Measurements from ENCODE around the gene MYBPC2. TPM values are rescaled to one million over a fixed set of nuclear protein-coding genes. Genes with fewer than 3 reads are reported as not detected.
A peak's percentile ranks its signal among the peaks of the same experiment; 100 is the strongest.
"Not testable (repeated sequence)": the region's sequence is repeated elsewhere in the genome, so short reads cannot be mapped to it uniquely, and the experiment has no call there.

MYBPC2 gene
- polyA plus RNA-seq, 4 donors: 0.27 to 0.49 TPM; not detected in 2

GRCh38 chr19:50462970-50463369 lies 30.3 kb downstream of the MYBPC2 start:
- no peak overlapping the region for H3K27ac ChIP-seq (ENCODE audit: low read depth in 1 of 3, low read length in 2 of 3)
- no peaks in the 10 kb centered on the region for H3K36me3 ChIP-seq (ENCODE audit: control insufficient read depth in 3 of 3, insufficient read depth in 2 of 3, low read depth in 1 of 3, low read length in 3 of 3)
- H3K27me3 ChIP-seq (ENCODE audit: control insufficient read depth in 3 of 3, insufficient read depth in 3 of 3, low read length in 3 of 3): peaks cover 2 to 14% (median 3%) of the 10 kb centered on the region in 3 donors
- WGBS, 3 donors: 66 to 80% (median 76%) methylated on average over 7 of the region's 7 CpGs
- no peaks in the 10 kb centered on the region for H3K9me3 ChIP-seq (ENCODE audit: control insufficient read depth in 2 of 2, insufficient read depth in 1 of 2, low read depth in 1 of 2, low read length in 1 of 2)
- FAIRE-seq (no peak), DNase-seq (no peak)
- peaks cover 0 to 20% (median 8%) of the 10 kb centered on the region in 3 donors for H3K4me1 ChIP-seq (ENCODE audit: control insufficient read depth in 3 of 3, insufficient read depth in 2 of 3, low read depth in 1 of 3, low read length in 2 of 3)
- no peak overlapping the region for H3K4me3 ChIP-seq (ENCODE audit: low read depth in 1 of 3, low read length in 3 of 3)

DNA sequence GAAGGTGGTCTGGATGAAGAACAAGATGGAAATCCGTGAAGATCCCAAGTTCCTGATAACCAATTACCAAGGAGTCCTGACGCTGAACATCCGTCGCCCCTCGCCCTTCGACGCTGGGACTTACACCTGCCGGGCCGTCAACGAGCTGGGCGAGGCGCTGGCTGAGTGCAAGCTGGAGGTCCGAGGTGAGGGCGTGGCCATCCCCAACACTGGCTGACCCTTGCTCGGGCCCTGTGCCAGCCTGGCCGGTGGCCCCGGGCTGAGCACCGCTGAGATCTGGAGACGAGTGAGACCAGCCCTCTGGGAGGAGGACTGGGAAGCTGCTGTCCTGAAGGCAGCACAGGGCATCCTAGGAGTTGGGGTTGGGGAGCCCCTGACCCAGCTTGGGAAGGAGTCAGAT lies 31.7 kb downstream of the MYBPC2 start:
- Histone ChIP-seq H3K4me1 (ENCODE audit: control insufficient read depth in 3 of 3, insufficient read depth in 2 of 3, low read depth in 1 of 3, low read length in 2 of 3) (peaks cover 0 to 20% (median 8%) of the 10 kb centered on the region in 3 donors), H3K9me3 (ENCODE audit: control insufficient read depth in 2 of 2, insufficient read depth in 1 of 2, low read depth in 1 of 2, low read length in 1 of 2) (no peaks in the 10 kb centered on the region), H3K36me3 (ENCODE audit: control insufficient read depth in 3 of 3, insufficient read depth in 2 of 3, low read depth in 1 of 3, low read length in 3 of 3) (no peaks in the 10 kb centered on the region), H3K27ac (ENCODE audit: low read depth in 1 of 3, low read length in 2 of 3) (no peak overlapping the region), H3K27me3 (ENCODE audit: control insufficient read depth in 3 of 3, insufficient read depth in 3 of 3, low read length in 3 of 3) (peaks cover 0 to 7% (median 0%) of the 10 kb centered on the region in 3 donors), H3K4me3 (ENCODE audit: low read depth in 1 of 3, low read length in 3 of 3) (no peak overlapping the region)
- 25 to 68% (median 41%) methylated on average over 19 of the region's 19 CpGs for WGBS, 3 donors
- FAIRE-seq (no peak), DNase-seq (peak in 1 of 2 donors; percentile 15)

DNA sequence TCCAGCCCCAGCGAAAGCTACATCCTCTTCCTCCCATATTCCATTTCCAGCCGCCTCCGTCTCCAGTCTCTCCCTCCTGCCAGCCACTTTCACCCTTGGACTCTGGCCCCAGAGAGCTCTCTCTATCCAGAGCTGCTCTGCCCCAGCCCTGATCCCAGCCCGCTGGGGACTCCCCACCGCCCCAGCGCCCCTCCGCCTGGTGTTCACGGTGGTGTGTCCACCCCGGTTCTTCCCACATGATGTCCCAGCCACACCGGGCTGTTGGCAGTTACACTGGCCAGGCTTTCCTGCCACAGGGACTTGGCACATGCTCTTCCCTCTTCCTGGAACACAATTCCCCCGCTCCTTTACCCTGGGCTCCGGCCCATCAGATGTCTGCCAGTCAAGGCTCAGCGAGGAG lies 32.3 kb downstream of the MYBPC2 start:
- DNase-seq: peak; percentile 71 to 81
- Histone ChIP-seq H3K27me3 (ENCODE audit: control insufficient read depth in 3 of 3, insufficient read depth in 3 of 3, low read length in 3 of 3) (peaks cover 0 to 7% (median 0%) of the 10 kb centered on the region in 3 donors), H3K4me3 (ENCODE audit: low read depth in 1 of 3, low read length in 3 of 3) (no peak overlapping the region), H3K27ac (ENCODE audit: low read depth in 1 of 3, low read length in 2 of 3) (peak overlapping the region in 1 of 3 donors; percentile 21), H3K36me3 (ENCODE audit: control insufficient read depth in 3 of 3, insufficient read depth in 2 of 3, low read depth in 1 of 3, low read length in 3 of 3) (no peaks in the 10 kb centered on the region), H3K4me1 (ENCODE audit: control insufficient read depth in 3 of 3, insufficient read depth in 2 of 3, low read depth in 1 of 3, low read length in 2 of 3) (peaks cover 0 to 20% (median 8%) of the 10 kb centered on the region in 3 donors), H3K9me3 (ENCODE audit: control insufficient read depth in 2 of 2, insufficient read depth in 1 of 2, low read depth in 1 of 2, low read length in 1 of 2) (no peaks in the 10 kb centered on the region)
- FAIRE-seq: no peak
- WGBS, 3 donors: 23 to 70% (median 49%) methylated on average over 13 of the region's 13 CpGs

DNA sequence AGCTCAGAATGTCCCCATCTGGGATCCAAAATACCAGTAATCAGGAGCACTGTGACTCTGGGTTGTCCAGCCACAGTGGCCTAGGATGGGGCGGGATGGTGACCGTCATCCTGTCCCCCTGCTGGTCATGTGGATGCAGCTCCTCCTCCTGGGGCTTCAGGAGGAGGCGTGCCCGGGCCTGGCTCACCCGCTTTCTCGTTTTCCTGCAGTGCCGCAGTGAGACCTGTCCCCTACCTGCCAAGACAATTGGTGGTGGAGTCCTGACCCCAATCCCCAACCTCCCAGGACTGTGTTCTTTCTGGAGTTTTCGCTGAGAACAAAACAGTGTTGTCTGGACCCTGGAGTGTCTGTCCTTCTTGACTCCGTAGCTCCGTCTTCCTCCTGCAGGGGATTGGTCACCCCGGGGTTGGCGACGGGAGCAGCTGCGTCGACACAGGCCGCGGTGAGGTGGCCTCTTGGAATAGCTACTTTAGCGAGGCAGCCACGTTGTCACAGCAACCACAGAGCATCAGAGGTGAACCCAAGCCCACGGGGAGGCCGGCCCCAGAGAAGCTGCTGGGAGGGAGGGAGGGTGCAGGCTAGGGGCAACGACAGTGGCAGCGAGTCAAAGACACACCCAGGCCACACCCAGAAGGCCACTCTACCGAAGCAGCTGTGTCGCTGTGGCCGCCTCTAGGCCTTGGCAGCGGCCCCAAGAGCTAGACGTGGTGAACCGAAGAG lies 33.5 kb downstream of the MYBPC2 start:
- H3K4me1 ChIP-seq (ENCODE audit: control insufficient read depth in 3 of 3, insufficient read depth in 2 of 3, low read depth in 1 of 3, low read length in 2 of 3): peaks cover 0 to 20% (median 8%) of the 10 kb centered on the region in 3 donors
- WGBS, 3 donors: 26 to 46% (median 41%) methylated on average over 29 of the region's 29 CpGs
- no peaks in the 10 kb centered on the region for H3K27me3 ChIP-seq (ENCODE audit: control insufficient read depth in 3 of 3, insufficient read depth in 3 of 3, low read length in 3 of 3)
- no peaks in the 10 kb centered on the region for H3K9me3 ChIP-seq (ENCODE audit: control insufficient read depth in 2 of 2, insufficient read depth in 1 of 2, low read depth in 1 of 2, low read length in 1 of 2)
- H3K36me3 ChIP-seq (ENCODE audit: control insufficient read depth in 3 of 3, insufficient read depth in 2 of 3, low read depth in 1 of 3, low read length in 3 of 3): no peaks in the 10 kb centered on the region
- H3K4me3 ChIP-seq (ENCODE audit: low read depth in 1 of 3, low read length in 3 of 3): no peak overlapping the region
- FAIRE-seq (no peak), DNase-seq (peak in 1 of 2 donors; percentile 50)
- peak overlapping the region in 2 of 3 donors; percentile 21 to 50 for H3K27ac ChIP-seq (ENCODE audit: low read depth in 1 of 3, low read length in 2 of 3)

GRCh38 chr19:50466706-50467039 lies 34.0 kb downstream of the MYBPC2 start:
- H3K9me3 ChIP-seq (ENCODE audit: control insufficient read depth in 2 of 2, insufficient read depth in 1 of 2, low read depth in 1 of 2, low read length in 1 of 2): no peaks in the 10 kb centered on the region
- no peak overlapping the region for H3K4me3 ChIP-seq (ENCODE audit: low read depth in 1 of 3, low read length in 3 of 3)
- no peaks in the 10 kb centered on the region for H3K27me3 ChIP-seq (ENCODE audit: control insufficient read depth in 3 of 3, insufficient read depth in 3 of 3, low read length in 3 of 3)
- peaks cover 0 to 20% (median 8%) of the 10 kb centered on the region in 3 donors for H3K4me1 ChIP-seq (ENCODE audit: control insufficient read depth in 3 of 3, insufficient read depth in 2 of 3, low read depth in 1 of 3, low read length in 2 of 3)
- peak overlapping the region in 2 of 3 donors; percentile 21 to 50 for H3K27ac ChIP-seq (ENCODE audit: low read depth in 1 of 3, low read length in 2 of 3)
- FAIRE-seq (no peak), DNase-seq (peak in 1 of 2 donors; percentile 81)
- WGBS, 3 donors: 12 to 54% (median 37%) methylated on average over 11 of the region's 11 CpGs
- H3K36me3 ChIP-seq (ENCODE audit: control insufficient read depth in 3 of 3, insufficient read depth in 2 of 3, low read depth in 1 of 3, low read length in 3 of 3): no peaks in the 10 kb centered on the region

DNA sequence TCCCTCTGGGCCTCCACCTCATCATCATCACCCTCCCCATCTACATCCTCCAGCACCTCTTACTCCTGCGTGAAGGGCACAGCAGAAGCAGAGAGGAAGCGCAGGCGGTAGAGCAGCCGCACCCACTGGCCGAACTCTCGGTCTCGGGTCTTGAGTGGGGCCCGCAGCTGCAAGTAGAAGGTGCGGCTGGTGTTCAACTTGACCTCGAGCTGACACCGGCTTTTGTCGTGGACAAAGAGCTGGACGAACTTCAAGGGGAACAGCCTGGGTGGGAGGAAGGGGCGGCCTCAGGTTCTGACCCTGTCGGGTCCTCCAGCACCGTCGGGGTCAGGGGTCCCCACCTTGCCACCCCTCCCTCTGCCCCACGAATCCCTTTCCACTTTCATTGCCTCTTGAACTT lies 34.9 kb downstream of the MYBPC2 start:
- Histone ChIP-seq H3K27me3 (ENCODE audit: control insufficient read depth in 3 of 3, insufficient read depth in 3 of 3, low read length in 3 of 3) (no peaks in the 10 kb centered on the region), H3K4me1 (ENCODE audit: control insufficient read depth in 3 of 3, insufficient read depth in 2 of 3, low read depth in 1 of 3, low read length in 2 of 3) (peaks cover 0 to 20% (median 8%) of the 10 kb centered on the region in 3 donors), H3K4me3 (ENCODE audit: low read depth in 1 of 3, low read length in 3 of 3) (no peak overlapping the region), H3K9me3 (ENCODE audit: control insufficient read depth in 2 of 2, insufficient read depth in 1 of 2, low read depth in 1 of 2, low read length in 1 of 2) (no peaks in the 10 kb centered on the region), H3K36me3 (ENCODE audit: control insufficient read depth in 3 of 3, insufficient read depth in 2 of 3, low read depth in 1 of 3, low read length in 3 of 3) (no peaks in the 10 kb centered on the region), H3K27ac (ENCODE audit: low read depth in 1 of 3, low read length in 2 of 3) (no peak overlapping the region)
- WGBS, 3 donors: 79 to 84% (median 84%) methylated on average over 18 of the region's 18 CpGs
- DNase-seq (no peak), FAIRE-seq (no peak)

GRCh38 chr19:50468818-50469217 lies 36.1 kb downstream of the MYBPC2 start:
- Histone ChIP-seq H3K4me3 (ENCODE audit: low read depth in 1 of 3, low read length in 3 of 3) (no peak overlapping the region), H3K9me3 (ENCODE audit: control insufficient read depth in 2 of 2, insufficient read depth in 1 of 2, low read depth in 1 of 2, low read length in 1 of 2) (no peaks in the 10 kb centered on the region), H3K4me1 (ENCODE audit: control insufficient read depth in 3 of 3, insufficient read depth in 2 of 3, low read depth in 1 of 3, low read length in 2 of 3) (peaks cover 0 to 20% (median 8%) of the 10 kb centered on the region in 3 donors), H3K27me3 (ENCODE audit: control insufficient read depth in 3 of 3, insufficient read depth in 3 of 3, low read length in 3 of 3) (no peaks in the 10 kb centered on the region), H3K27ac (ENCODE audit: low read depth in 1 of 3, low read length in 2 of 3) (no peak overlapping the region), H3K36me3 (ENCODE audit: control insufficient read depth in 3 of 3, insufficient read depth in 2 of 3, low read depth in 1 of 3, low read length in 3 of 3) (no peaks in the 10 kb centered on the region)
- WGBS, 3 donors: 82 to 91% (median 90%) methylated on average over 6 of the region's 6 CpGs
- no peak for DNase-seq
- FAIRE-seq: no peak

GRCh38 chr19:50473336-50473735 lies 40.6 kb downstream of the MYBPC2 start:
- peaks cover 0 to 12% of the 10 kb centered on the region in 2 donors for H3K9me3 ChIP-seq (ENCODE audit: control insufficient read depth in 2 of 2, insufficient read depth in 1 of 2, low read depth in 1 of 2, low read length in 1 of 2)
- H3K4me3 ChIP-seq (ENCODE audit: low read depth in 1 of 3, low read length in 3 of 3); H3K36me3 ChIP-seq (ENCODE audit: control insufficient read depth in 3 of 3, insufficient read depth in 2 of 3, low read depth in 1 of 3, low read length in 3 of 3); H3K27ac ChIP-seq (ENCODE audit: low read depth in 1 of 3, low read length in 2 of 3); FAIRE-seq; DNase-seq; H3K27me3 ChIP-seq (ENCODE audit: control insufficient read depth in 3 of 3, insufficient read depth in 3 of 3, low read length in 3 of 3); H3K4me1 ChIP-seq (ENCODE audit: control insufficient read depth in 3 of 3, insufficient read depth in 2 of 3, low read depth in 1 of 3, low read length in 2 of 3): not testable (repeated sequence)
- 48 to 59% (median 55%) methylated on average over 3 of the region's 3 CpGs for WGBS, 3 donors
